GM12874 (cell line): Measurements from ENCODE around the gene HMGXB3.

Experiments
- TF ChIP-seq, protein P1 (sequence below): IDR thresholded peaks from 2 replicates; pipeline ENCODE4 v1.5.1; 2011; ENCODE audit warnings: low read depth, mild to moderate bottlenecking, control low read depth, low read length, moderate library complexity; ENCODE audit not compliant: insufficient read depth

Gene HMGXB3

DNA sequence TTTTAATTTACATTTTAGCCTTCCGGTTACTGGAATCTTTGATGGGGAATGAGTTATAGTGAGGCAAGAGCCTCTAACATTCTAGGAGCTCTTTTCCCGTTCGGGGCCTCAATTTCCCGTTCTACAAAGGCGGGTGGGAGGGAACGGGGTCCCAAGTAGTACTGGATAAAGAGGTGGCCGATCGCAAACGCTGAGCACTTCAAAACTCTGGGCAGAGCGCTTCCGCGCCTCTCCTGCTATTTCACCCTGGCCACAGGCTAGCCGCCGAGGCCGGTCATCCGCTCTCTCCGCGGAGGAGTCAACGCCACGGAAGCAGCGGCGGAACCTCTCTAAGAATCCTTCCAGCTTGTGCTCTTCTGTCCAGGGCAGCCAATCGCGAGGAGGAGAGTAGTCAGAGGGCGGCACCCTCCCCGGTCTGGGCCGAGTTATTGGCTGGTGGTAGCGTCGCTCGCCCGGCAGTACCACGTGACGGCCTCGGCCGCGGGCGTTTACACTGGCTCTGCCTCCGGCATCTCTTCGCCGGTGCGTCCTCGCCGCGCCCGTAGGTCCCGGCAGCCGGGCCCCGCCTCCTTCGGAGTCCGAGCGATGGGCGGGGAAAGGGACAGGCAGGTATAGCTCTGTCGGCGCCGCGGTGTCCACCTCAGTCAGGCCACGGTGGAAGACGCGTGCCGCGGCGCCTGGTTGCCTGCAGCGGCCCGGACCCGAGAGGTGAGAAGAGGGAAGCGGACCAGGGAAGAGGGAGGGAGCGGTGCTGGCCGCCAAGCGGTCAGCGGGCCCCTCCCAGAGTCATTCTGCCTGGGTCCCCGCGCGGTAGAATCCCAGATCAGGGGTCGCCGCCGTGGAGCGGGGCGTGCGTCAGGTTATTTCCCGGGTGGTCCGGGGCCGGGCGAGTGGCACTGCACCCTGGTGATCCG, 40.0 kb upstream of the HMGXB3 start, which contains the start of gene SLC26A2:
Gene SLC26A2 (plus strand): TSS at position 487 of the 914 bp plus-strand sequence. CDS start 16,895 bp downstream, outside the sequence.
- TF ChIP-seq, protein P1, sequence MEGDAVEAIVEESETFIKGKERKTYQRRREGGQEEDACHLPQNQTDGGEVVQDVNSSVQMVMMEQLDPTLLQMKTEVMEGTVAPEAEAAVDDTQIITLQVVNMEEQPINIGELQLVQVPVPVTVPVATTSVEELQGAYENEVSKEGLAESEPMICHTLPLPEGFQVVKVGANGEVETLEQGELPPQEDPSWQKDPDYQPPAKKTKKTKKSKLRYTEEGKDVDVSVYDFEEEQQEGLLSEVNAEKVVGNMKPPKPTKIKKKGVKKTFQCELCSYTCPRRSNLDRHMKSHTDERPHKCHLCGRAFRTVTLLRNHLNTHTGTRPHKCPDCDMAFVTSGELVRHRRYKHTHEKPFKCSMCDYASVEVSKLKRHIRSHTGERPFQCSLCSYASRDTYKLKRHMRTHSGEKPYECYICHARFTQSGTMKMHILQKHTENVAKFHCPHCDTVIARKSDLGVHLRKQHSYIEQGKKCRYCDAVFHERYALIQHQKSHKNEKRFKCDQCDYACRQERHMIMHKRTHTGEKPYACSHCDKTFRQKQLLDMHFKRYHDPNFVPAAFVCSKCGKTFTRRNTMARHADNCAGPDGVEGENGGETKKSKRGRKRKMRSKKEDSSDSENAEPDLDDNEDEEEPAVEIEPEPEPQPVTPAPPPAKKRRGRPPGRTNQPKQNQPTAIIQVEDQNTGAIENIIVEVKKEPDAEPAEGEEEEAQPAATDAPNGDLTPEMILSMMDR, result 0 out of 2 replicates have a peak, but pooled peaks have one; percentile 1

DNA sequence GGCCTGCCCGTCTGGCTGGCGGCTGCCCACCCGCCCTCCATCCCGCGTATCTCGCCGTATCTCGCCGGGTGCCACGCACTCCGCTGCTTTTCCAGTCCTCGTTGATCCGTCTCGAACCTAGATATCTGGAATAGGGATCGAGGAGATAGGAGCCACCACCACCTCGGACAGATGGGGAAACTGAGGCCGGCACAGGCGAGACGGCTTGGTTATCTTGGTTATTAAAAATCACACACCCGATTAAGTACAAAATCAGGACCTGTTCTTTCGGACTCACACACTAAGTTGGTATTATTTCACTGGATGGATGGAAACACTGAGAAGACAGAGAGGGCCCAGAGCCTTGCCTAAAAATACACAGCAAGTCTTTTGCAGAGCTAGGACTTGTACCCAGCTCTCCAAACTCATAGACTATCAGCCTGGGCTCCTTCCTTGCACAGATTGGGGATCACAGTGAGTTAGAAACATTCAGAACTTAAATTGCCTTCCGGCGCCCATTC, 39.3 kb upstream of the HMGXB3 start:
- TF ChIP-seq, protein P1, result no peak

DNA sequence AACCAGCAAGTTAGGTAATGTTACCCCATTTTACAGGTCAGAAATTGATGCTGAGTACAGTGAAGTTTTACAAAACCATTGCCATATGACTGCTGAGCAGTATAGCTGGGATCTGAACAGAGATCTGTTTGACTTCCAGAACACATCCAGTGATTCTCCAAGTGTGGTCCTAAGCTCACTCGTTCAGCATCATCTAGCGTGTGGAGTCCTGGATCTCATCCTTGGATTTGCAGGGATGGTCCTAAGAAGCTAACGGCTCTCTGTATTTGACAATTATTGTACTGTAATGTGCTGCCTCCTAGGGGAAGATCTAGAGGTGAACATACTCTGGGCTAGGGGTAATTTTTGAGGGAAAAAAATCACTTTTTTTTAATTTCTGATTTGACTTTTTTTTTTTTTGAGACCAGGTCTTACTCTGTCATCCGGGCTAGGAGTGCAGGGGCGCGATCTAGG, 38.6 kb upstream of the HMGXB3 start:
- TF ChIP-seq, protein P1, result no peak

DNA sequence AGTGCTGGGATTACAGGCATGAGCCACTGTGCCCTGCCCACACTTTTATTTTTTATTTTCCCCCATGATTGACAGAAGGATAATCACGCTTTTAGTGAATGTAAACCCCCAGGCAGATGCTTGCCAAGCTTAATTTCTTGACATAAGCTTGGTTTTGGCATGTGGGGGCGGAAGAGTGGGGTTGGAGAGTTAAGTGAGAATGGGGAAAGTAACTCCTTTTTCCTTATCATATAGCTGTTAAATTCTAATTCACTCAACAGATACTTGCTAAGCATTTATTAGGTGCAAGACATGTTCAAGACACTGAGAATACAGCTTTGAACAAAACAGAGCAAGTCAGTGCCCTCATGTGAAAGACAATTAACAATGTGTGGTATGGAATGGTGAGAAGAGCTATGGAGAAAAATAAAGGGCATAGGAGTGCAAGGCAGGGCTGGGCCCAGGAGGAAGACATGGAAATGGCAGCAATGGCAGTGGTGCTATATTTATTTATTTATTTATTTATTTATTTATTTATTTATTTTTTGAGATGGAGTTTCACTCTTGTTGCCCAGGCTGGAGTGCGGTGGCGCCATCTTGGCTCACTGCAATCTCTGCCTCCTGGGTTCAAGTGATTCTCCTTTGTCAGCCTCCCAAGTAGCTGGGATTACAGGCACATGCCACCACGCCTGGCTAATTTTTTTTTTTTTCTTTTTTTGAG, 37.8 kb upstream of the HMGXB3 start:
- TF ChIP-seq, protein P1, result no peak

DNA sequence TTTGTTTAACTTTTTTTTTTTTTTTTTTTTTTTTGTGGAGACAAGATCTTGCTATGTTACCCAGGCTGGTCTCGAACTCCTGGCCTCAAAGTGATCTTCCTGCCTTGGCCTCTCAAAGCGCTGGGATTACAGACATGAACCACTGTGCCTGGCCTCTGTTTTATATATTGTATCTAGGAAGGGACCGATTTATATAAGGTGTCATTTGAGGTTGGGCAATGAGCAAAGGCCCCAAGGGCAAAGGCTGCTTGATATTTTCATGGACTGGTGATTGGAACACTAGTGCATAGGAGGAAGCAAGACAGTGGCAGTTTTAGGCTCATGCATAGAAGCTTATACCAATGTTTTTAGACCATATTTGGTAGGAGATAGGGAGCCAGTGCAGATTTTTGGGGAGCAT, 36.8 kb upstream of the HMGXB3 start:
- TF ChIP-seq, protein P1, result no peak

DNA sequence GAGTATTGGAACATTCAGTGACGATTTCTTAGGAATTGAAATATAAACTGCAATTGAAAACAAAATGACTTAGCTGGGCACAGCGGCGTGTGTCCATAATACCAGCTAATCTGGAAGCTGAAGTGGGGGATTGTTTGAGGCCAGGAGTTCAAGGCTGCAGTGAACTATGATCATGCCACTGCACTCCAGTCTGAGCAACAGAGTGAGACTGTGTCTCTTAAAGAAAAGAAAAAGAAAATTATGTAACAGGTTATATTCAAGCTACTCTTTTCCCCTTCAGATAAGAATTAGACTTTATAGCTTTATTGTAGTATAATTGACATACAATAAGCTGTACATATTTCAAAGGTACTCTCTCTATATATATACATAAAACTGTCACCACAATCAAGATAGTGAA, 33.6 kb upstream of the HMGXB3 start:
- TF ChIP-seq, protein P1, result no peak
